ENCODE results near the gene MBD2. TPM values are rescaled to one million over a fixed set of nuclear protein-coding genes. Genes with fewer than 3 reads are reported as not detected.

The MBD2 gene
- total and polyA plus RNA-seq, 5 donors: 27.3 to 68.2 (median 55.8) TPM

DNA sequence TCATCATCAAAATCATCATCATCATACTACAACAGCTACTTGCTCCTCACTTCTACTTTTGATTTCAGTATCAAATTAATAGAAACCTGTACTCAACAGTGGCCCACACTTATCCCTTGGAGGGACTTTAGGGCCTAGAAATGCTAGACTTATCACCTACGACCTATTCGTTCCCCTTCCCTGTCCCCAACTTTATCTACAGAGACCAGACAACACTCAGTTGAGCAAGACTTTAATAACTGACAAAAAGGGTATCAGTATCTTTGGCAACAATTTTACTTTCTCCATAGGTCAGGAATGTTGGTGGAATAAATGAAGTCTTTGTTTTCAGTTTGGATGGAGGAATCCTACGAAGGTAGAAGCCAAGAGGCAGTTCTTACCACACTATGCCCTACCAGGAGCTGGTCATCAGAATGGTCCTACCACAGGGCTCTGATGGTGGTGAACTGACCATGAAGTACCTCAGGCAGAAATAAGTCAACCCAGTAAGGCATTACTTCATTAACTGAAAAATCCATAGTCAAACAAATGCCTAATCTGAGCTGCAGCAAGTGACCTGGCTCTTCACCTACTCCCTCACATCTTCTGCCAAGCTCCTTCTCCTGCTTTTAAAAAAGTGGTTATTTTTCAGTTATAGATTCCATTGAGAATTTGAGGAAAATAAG, 26.6 kb downstream of the MBD2 start:
- intact Hi-C loops (cut with DNase I): no loop called here
- 84% methylated on average over 3 of the region's 3 CpGs for WGBS

DNA sequence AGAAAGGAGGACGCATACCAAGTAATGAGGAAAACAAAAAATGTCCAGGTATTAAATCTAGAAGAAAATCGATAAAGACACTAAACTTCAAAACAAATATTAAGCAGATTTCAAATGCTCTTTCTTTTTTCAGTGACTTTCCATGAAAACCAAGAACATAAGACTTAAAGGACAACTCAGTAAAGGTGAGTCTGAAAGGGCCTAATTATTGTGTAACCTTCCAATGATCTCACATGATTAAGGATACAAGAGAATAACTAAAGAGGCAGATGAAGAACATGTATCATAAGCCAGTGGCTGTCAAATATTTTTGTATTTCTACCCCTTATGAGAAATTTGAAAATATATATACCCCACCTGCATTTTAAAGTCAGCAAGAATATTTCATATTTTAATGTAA, 30.7 kb downstream of the MBD2 start:
- Histone ChIP-seq H3K27me3 (ENCODE audit: control insufficient read depth, insufficient read depth) (no peaks in the 10 kb centered on the region), H3K4me1 (ENCODE audit: control insufficient read depth, insufficient read depth, low read length) (peaks cover 2% of the 10 kb centered on the region), H3K9me3 (ENCODE audit: control insufficient read depth, low read length) (no peaks in the 10 kb centered on the region), H3K27ac (ENCODE audit: low read length) (no peak overlapping the region), H3K4me3 (ENCODE audit: low read length) (no peak overlapping the region)
- intact Hi-C loops (cut with DNase I): no loop called here
- DNase-seq (no peak), ATAC-seq (no peak)
- WGBS: 96% methylated on average over 2 of the region's 2 CpGs

More for the DNA sequence above, 26.6 kb downstream of the MBD2 start:
- H3K4me3 ChIP-seq (ENCODE audit: low read length): no peak overlapping the region
- DNase-seq: no peak
- H3K27ac ChIP-seq (ENCODE audit: low read length): no peak overlapping the region
- no peaks in the 10 kb centered on the region for H3K9me3 ChIP-seq (ENCODE audit: control insufficient read depth, low read length)
- peaks cover 2% of the 10 kb centered on the region for H3K4me1 ChIP-seq (ENCODE audit: control insufficient read depth, insufficient read depth, low read length)
- H3K27me3 ChIP-seq (ENCODE audit: control insufficient read depth, insufficient read depth): no peaks in the 10 kb centered on the region
- no peak for ATAC-seq

DNA sequence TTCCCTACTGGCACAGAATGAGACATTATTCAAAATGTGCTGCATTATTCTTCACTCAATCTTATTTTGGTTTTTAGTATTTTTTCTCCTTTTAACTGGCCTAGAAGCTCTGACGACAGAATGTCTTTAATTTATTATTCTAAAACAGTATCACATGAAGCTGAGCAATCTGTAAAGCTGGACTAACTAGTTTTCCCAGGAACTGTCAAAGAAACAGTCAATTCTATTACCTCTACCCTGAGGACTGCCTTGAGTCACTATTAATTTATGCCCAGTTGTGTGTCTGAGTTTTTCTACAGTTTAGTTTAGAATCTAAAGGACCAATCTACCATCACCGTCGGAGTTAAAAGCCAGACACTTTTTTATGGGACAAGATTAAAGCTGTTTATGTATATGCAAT, 31.6 kb downstream of the MBD2 start:
- H3K9me3 ChIP-seq (ENCODE audit: control insufficient read depth, low read length): no peaks in the 10 kb centered on the region
- ATAC-seq: no peak

GRCh38 chr18:54192415-54192814, 32.1 kb downstream of the MBD2 start:
- no peak for ATAC-seq

More for the DNA sequence above, 31.6 kb downstream of the MBD2 start:
- Histone ChIP-seq H3K4me3 (ENCODE audit: low read length) (no peak overlapping the region), H3K4me1 (ENCODE audit: control insufficient read depth, insufficient read depth, low read length) (no peaks in the 10 kb centered on the region), H3K27ac (ENCODE audit: low read length) (no peak overlapping the region), H3K27me3 (ENCODE audit: control insufficient read depth, insufficient read depth) (no peaks in the 10 kb centered on the region)
- DNase-seq: no peak
- 96% methylated on average over 3 of the region's 3 CpGs for WGBS
- intact Hi-C loops (cut with DNase I): no loop called here

DNA sequence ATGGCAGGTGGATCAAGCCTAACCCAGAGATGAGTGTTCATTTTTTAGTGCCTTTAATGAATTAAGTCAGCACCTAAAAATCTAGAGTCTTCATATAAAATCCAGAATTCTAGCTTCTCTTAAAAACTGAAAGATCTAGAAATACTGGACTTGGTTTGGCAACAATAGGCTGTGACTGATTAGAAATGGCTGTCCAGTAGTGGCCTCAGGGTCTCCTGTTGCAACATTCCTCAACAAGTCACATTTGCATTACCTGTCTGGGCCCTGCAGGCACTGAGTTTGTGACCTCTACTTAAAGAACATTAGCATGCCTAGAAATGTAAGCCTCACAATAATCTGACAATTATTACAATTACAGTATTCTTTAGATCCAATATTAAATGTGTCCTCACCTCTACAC, 33.1 kb downstream of the MBD2 start:
- intact Hi-C loops (cut with DNase I): no loop called here
- Histone ChIP-seq H3K27ac (ENCODE audit: low read length) (no peak overlapping the region), H3K9me3 (ENCODE audit: control insufficient read depth, low read length) (no peaks in the 10 kb centered on the region), H3K4me3 (ENCODE audit: low read length) (no peak overlapping the region), H3K27me3 (ENCODE audit: control insufficient read depth, insufficient read depth) (no peaks in the 10 kb centered on the region), H3K4me1 (ENCODE audit: control insufficient read depth, insufficient read depth, low read length) (no peaks in the 10 kb centered on the region)
- ATAC-seq: no peak
- DNase-seq: no peak

More at GRCh38 chr18:54192415-54192814, 32.1 kb downstream of the MBD2 start:
- Histone ChIP-seq H3K4me3 (ENCODE audit: low read length) (no peak overlapping the region), H3K27ac (ENCODE audit: low read length) (no peak overlapping the region), H3K4me1 (ENCODE audit: control insufficient read depth, insufficient read depth, low read length) (no peaks in the 10 kb centered on the region), H3K9me3 (ENCODE audit: control insufficient read depth, low read length) (no peaks in the 10 kb centered on the region), H3K27me3 (ENCODE audit: control insufficient read depth, insufficient read depth) (no peaks in the 10 kb centered on the region)
- no peak for DNase-seq
- intact Hi-C loops (cut with DNase I): no loop called here
- 94% methylated on average over 4 of the region's 4 CpGs for WGBS

DNA sequence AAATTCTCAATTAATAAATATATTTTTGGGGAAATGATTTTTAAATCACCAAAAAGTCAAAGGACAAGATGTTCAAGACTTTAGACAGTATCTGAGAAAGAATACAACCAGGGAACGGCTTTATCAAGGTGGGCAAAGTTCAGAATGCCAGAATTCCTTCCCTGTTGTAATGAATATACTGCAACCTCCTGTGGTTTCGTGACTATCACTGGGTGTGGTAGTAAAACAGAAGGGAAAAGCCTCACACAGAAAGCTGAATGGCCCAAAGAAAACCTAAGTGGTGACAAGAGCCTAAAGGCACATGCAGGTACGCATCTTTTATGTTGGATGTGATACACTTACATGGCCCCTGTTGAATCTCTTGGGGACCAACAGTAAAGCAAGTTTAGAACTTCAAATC, 37.1 kb downstream of the MBD2 start:
- no peak for DNase-seq
- 97% methylated on average over 3 of the region's 3 CpGs for WGBS
- Histone ChIP-seq H3K4me1 (ENCODE audit: control insufficient read depth, insufficient read depth, low read length) (no peaks in the 10 kb centered on the region), H3K9me3 (ENCODE audit: control insufficient read depth, low read length) (no peaks in the 10 kb centered on the region), H3K27ac (ENCODE audit: low read length) (no peak overlapping the region), H3K27me3 (ENCODE audit: control insufficient read depth, insufficient read depth) (no peaks in the 10 kb centered on the region), H3K4me3 (ENCODE audit: low read length) (no peak overlapping the region)
- intact Hi-C loops (cut with DNase I): no loop called here
- ATAC-seq: no peak

- H3K27me3 ChIP-seq (ENCODE audit: control insufficient read depth, insufficient read depth): no peaks in the 10 kb centered on the region
- no peak overlapping the region for H3K4me3 ChIP-seq (ENCODE audit: low read length)
- ATAC-seq (no peak), DNase-seq (no peak)
- no peaks in the 10 kb centered on the region for H3K9me3 ChIP-seq (ENCODE audit: control insufficient read depth, low read length)
- intact Hi-C loops (cut with DNase I): no loop called here
- no peak overlapping the region for H3K27ac ChIP-seq (ENCODE audit: low read length)
- H3K4me1 ChIP-seq (ENCODE audit: control insufficient read depth, insufficient read depth, low read length): no peaks in the 10 kb centered on the region
These were observed 39.6 kb downstream of the MBD2 start for GRCh38 chr18:54184836-54185235.

- H3K27me3 ChIP-seq (ENCODE audit: control insufficient read depth, insufficient read depth): no peaks in the 10 kb centered on the region
- H3K9me3 ChIP-seq (ENCODE audit: control insufficient read depth, low read length): no peaks in the 10 kb centered on the region
- WGBS: 90% methylated on average over 3 of the region's 3 CpGs
- no peak overlapping the region for H3K27ac ChIP-seq (ENCODE audit: low read length)
- intact Hi-C loops (cut with DNase I): no loop called here
- H3K4me1 ChIP-seq (ENCODE audit: control insufficient read depth, insufficient read depth, low read length): no peaks in the 10 kb centered on the region
- DNase-seq (no peak), ATAC-seq (no peak)
- no peak overlapping the region for H3K4me3 ChIP-seq (ENCODE audit: low read length)
These were observed 41.1 kb downstream of the MBD2 start for GRCh38 chr18:54183390-54183789.

- intact Hi-C loops (cut with DNase I): no loop called here
- H3K27ac ChIP-seq (ENCODE audit: low read length): no peak overlapping the region
- ATAC-seq (no peak), DNase-seq (no peak)
- 88% methylated on average over 1 of the region's 1 CpG for WGBS
- no peaks in the 10 kb centered on the region for H3K4me1 ChIP-seq (ENCODE audit: control insufficient read depth, insufficient read depth, low read length)
- H3K9me3 ChIP-seq (ENCODE audit: control insufficient read depth, low read length): no peaks in the 10 kb centered on the region
- no peaks in the 10 kb centered on the region for H3K27me3 ChIP-seq (ENCODE audit: control insufficient read depth, insufficient read depth)
- no peak overlapping the region for H3K4me3 ChIP-seq (ENCODE audit: low read length)
These were observed 42.4 kb downstream of the MBD2 start for GRCh38 chr18:54181856-54182602.

DNA sequence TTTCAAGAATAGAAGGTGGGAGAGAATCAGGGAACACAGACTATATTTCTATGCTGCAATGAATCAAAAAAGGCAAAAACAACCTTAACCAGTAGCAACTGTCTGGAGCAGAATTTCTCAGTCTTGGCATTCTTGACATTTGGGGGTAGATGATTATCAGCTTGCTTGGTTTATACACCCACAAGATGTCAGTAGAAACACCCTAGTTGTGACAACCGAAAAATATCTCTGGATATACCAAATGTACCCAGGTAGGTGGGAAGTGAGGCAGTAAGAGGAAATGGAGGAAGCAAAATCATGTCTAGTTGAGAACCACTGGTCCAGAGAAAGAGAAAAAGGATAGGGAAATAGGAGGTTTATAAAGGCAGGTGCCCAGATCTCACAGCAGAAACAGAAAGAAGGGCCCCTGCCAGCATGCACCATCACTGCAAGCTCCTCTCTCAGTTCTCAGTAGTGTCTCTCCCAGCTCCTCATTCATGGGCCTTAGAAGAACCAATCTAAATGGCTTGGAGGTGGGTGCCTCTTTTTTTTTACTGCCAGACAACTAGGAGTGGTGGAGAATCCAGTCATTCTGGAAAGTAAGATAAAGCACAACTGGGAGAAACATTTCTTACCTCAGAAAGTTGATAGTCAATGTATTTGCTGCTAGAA, 50.4 kb downstream of the MBD2 start:
- WGBS: 89% methylated on average over 1 of the region's 1 CpG
- H3K4me1 ChIP-seq (ENCODE audit: control insufficient read depth, insufficient read depth, low read length): peaks cover 2% of the 10 kb centered on the region
- DNase-seq (no peak), ATAC-seq (no peak)
- no peaks in the 10 kb centered on the region for H3K9me3 ChIP-seq (ENCODE audit: control insufficient read depth, low read length)
- H3K27me3 ChIP-seq (ENCODE audit: control insufficient read depth, insufficient read depth): no peaks in the 10 kb centered on the region
- H3K4me3 ChIP-seq (ENCODE audit: low read length): no peak overlapping the region
- intact Hi-C loops (cut with DNase I): no loop called here
- H3K27ac ChIP-seq (ENCODE audit: low read length): no peak overlapping the region

- Histone ChIP-seq H3K4me1 (ENCODE audit: control insufficient read depth, insufficient read depth, low read length) (peaks cover 2% of the 10 kb centered on the region), H3K27ac (ENCODE audit: low read length) (no peak overlapping the region), H3K9me3 (ENCODE audit: control insufficient read depth, low read length) (no peaks in the 10 kb centered on the region), H3K27me3 (ENCODE audit: control insufficient read depth, insufficient read depth) (no peaks in the 10 kb centered on the region), H3K4me3 (ENCODE audit: low read length) (no peak overlapping the region)
- ATAC-seq (no peak), DNase-seq (no peak)
- WGBS: 80% methylated on average over 2 of the region's 2 CpGs
- intact Hi-C loops (cut with DNase I): no loop called here
These were observed 51.2 kb downstream of the MBD2 start for GRCh38 chr18:54173250-54173649.
